Measurements from ENCODE around the gene ZNF609.

The ZNF609 gene

DNA sequence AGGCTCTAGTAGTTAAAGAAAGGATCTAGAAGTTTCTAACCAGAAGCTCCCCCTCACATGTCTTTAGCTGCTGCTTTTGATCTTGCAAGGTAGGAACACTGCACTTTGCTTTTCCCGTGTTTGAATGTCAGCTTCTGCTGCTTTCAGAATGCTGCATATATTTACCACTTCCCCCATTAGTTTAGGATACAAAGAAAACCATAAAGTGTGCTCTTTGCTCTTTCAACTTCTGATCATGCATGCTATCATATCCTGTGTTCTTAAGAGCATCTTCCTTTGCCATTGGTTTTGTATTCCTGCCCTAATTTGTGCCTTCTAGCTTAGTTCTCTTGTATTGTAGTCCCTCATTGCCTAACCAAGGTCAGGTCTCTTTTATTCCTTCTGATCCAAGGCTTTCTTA lies 43.3 kb downstream of the ZNF609 start:
- DNase-seq: no peak

DNA sequence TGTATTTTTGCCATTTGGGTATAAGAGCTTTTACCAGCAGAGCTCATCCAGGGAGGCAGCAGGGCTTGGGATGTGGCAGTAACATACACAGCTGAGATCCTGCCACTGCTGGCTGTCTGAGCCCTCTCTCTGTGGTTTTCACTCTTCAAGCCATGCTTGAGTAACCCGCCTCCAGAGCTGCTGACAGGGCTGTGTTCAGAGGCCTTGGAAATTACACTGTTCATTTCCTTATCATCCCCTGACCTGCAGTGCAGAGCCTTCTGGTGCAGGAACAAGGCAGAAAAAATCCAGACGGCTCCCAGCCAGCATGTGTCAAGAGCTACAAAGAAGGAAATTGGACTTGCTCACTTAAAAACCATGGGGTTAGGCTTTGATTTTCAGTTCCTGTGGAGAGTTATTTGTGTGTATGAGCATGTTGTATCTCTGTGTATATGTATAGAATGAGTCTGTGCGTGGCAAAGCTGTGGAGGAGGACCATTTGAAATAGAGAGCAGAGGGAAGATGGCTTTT lies 47.0 kb downstream of the ZNF609 start:
- peak; percentile 67 for DNase-seq

GRCh38 chr15:64507845-64508244 lies 47.5 kb downstream of the ZNF609 start:
- no peak for DNase-seq

DNA sequence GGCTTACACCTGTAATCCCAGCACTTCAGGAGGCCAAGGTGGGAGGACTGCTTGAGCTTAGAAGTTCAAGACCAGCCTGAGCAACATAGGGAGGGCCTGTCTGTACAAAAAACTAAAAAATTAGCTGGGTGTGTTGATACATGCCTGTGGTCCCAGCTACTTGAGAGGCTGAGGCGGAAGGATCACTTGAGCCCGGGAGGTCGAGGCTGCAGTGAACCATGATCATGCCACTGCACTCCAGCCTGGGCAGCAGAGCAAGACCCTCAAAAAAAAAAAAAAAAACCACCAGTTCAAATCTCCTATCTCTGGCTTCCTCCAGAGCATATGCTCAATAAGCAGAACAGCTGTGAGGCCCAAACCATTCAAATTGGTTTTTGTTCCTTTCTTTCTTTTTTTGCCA lies 53.4 kb downstream of the ZNF609 start:
- DNase-seq: no peak

GRCh38 chr15:64515196-64515595 lies 54.8 kb downstream of the ZNF609 start:
- no peak for DNase-seq

DNA sequence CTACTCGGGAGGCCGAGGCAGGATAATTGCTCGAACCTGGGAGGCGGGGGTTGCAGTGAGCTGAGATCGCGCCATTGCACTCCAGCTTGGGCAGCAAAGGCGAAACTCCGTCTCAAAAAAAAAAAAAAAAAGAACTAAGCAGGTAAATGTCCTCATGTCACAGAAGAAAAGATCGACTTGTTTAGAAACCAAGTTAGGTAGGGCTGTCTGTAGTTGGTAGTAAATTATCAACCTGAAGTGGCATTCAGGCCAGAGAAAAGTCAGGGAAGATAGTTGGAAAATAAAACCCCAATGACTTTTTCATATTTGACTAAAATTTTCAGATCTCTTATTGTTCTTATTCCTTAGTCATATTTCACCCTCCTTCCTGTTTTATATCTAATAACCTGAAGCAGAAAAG lies 55.4 kb downstream of the ZNF609 start:
- no peak for DNase-seq

- DNase-seq: no peak
Measured at GRCh38 chr15:64519897-64520296, 59.5 kb downstream of the ZNF609 start.

DNA sequence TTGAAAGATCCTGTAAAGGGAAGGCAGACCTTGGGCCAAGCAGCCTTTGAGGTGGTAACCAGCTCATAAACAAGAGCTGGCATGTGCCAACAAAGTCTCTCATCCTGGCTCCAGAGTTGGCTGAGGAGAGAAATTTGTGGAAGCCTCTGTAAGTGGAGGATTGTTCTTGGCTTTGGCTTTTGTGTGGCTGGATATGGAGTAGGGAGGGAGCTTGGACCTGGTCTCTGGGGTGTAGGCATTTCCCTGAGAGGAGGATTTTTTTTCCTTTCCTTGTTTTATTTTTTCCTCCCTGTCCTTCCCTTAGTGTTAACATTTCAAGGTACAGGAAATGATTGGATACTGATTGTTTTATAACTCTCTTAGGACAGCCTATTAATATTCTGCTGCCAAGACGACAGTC lies 60.8 kb downstream of the ZNF609 start:
- DNase-seq: peak; percentile 25

- DNase-seq: peak; percentile 69
Measured at GRCh38 chr15:64521726-64522164, 61.4 kb downstream of the ZNF609 start.

DNA sequence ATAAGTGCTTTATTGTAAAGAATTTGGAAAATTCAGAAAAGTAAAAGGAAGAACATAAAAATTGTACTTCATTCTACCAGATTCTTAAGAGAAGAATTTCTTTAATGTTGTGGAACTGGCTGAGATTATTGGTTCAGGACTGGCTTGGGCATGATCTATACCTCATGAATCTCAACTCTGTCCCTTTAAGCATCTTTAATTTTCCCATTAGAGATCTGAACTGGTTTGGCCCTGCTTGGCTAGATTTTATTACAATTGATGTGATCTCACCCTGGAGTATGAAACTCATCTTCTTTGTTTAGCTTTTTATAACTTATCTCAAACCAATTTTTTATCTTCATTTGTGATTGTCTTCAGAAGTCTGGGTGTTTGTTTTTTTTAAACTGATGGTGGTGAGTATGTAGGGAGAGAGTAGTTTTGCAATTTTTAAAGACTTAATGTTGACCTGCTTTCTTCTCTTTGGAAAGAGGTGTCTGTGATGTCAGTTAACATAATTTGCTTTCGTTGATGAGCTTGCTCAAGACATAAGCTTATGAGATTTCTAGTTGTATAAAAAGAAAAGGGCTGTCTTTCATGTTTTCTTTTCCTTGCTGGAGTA lies 61.9 kb downstream of the ZNF609 start:
- DNase-seq: peak; percentile 45

- no peak for DNase-seq
Measured at GRCh38 chr15:64523240-64523639, 62.9 kb downstream of the ZNF609 start.

DNA sequence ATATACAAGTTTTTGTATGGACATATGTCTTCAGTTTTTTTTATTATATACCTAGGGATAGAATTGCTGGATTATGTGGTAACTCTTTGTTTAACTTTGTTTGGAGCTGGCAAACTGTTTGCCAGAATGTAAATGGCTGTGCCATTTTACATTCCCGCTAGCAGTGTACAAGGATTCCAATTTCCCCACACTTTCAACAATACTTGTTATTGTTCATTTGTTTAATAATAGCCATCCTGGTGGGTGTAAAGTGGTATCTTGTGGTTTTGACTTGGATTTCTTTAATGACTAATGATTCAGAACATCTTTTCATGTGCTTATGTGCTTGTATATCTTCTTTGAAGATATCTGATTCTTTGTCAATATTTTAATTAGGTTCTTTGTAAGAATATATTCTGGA lies 64.4 kb downstream of the ZNF609 start:
- DNase-seq: no peak

DNA sequence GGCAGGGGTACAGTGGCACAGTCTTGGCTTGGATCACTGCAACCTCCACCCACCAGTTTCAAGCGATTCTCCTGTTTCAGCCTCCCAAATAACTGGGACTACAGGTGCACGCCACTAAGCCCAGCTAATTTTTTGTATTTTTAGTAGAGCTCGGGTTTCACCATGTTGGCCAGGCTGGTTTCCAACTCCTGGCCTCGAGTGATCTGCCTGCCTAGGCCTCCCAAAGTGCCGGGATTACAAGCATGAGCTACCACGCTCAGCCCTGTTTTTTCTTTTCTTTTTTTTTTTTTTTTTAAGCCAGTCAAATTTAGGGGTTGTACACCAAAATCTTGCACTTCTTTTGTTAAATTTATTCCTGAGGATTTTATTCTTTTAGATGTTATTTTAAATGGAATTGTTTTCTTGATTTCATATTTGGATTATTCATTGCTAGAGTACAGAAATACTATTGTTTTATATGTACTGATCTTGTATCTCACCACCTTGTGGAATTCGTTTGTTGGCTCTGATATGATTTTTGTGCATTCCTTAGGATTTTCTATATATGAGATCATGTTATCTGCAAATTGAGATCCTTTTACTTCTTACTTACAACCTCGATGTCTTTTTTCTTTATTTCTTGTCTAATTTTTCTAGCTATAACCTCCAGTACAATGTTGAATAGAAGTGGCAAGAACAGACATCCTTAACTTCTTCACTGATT lies 65.6 kb downstream of the ZNF609 start:
- no peak for DNase-seq

DNA sequence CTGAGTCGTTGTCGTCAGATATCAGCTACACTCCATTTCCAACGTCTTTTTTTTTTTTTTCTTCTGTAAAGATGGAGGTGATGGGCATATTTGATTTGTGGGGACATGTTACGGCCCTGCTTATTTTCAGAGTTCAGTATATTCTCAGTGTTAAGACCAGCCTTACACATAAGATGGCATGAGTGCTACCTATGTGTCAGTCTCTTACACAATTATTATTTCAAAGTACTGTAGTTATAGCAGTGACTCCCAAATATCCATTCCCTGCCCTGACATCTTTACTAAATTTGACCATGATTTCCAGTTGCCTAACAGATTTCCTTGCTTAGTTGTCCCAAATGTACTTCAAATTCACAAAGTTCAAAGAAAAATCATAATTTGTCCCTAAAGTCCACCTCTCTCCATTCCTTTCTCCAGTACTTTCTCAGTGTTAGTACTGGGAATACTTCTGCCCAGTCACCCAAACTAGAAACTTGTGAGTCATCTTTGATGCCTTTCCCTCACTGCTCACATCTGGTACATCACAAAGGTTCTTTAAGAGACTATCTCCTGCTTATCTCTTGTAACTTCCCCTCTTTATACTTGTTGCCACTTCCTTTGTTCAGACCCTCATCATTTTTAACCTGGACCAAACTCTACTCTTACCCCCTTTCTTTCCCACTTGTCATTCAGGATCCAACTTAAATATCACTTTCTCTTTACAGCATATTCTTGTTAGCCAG lies 67.0 kb downstream of the ZNF609 start:
- no peak for DNase-seq

DNA sequence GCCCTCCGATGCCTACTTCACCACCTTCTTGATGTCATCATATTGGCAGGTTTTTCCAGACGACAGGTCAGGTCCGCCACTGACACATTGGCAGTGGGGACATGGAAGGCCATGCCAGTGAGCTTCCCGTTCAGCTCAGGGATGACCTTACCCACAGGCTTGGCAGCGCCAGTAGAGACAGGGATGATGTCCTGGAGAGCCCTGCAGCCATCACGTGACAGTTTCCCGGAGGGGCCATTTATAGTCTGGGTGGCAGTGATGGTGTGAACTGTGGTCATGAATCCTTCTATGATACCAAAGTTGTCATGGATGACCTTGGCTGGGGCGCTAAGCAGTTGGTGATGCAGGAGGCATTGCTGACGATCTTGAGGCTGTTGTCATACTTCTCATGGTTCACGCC lies 68.5 kb downstream of the ZNF609 start:
- DNase-seq: no peak

- DNase-seq: no peak
Measured at GRCh38 chr15:64530472-64530871, 70.1 kb downstream of the ZNF609 start.

GRCh38 chr15:64530918-64531317 lies 70.5 kb downstream of the ZNF609 start:
- no peak for DNase-seq

GRCh38 chr15:64532521-64533315 lies 72.3 kb downstream of the ZNF609 start:
- no peak for DNase-seq

DNA sequence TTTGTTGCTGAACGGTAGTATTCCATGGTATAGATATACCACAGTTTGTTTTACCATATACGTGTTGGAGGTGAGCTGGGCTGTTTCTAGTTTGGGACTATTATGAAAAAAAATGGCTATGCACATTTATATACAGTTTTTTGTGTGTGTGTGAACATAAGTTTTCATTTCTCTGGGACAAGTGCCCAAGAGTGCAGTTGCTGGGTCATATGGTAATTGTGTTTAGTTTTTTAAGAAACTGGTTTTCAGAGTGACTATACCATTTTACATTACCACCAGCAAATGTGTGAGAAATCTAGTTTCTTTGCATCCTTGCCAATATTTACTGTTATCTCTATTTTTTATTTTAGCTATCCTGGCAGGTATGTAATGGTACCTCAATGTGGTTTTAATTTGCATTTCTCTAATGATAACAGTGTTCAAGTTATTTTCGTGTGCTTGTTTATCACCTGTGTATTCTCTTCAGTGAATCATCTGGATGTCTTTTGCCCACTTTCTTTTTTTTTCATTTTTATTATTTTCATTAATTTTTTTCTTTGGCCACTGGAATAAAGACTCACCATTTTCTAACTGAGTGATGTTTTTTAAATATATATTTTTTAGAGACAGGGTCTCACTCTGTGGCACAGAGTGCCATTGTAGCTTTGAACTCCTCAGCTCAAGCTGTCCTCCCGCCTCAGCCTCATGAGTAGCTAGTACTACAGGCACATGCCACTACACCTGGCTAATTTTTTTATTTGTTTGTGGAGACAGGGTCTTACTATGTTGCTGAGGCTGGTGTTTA lies 75.3 kb downstream of the ZNF609 start:
- DNase-seq: no peak

- DNase-seq: no peak
Measured at GRCh38 chr15:64536244-64536836, 76.0 kb downstream of the ZNF609 start.

DNA sequence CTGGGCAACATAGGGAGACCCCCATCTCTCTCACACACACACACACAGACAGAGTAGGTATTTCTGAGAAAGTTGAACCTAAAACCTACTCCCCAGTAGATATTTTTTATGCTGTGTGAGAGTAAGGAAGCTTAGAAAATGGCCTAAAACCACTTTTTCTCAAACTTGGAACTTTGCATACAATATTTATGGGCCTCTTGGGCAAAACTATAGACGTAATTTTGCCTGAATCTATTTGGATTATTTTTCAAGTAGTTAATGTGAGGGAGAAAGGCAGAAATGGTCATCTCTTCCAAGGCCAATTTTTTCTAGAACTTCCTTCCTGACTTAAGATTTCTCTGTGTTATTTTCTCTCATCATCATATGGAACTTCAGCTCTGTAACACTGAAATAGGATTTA lies 81.7 kb downstream of the ZNF609 start:
- DNase-seq: no peak

DNA sequence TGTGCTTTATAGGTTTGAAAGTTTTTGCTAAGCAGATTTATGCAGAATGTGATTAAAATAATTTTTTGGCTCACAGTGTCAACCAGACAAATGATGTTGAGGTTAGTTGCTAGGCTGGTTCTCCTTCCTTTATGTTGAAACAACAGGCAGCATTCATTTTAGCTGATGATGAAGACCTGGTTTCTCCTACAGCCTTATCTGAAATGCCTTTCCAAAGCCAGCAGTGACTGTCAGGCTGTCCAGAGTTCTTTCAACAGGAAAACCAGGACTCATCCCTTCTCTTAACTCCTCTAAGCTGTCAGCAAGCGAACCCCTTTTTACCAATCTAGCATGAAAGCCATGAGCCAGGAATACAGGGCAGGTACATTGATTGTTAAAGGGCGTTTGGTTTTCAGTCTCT lies 84.1 kb downstream of the ZNF609 start:
- DNase-seq: no peak

All from retina (tissue), 1 donor.